ENCODE results near the gene SOHLH1. TPM values are rescaled to one million over a fixed set of nuclear protein-coding genes. Genes with fewer than 3 reads are reported as not detected.

Gene SOHLH1
- total and polyA plus RNA-seq, 2 donors: 0.05 TPM; not detected in 1

DNA sequence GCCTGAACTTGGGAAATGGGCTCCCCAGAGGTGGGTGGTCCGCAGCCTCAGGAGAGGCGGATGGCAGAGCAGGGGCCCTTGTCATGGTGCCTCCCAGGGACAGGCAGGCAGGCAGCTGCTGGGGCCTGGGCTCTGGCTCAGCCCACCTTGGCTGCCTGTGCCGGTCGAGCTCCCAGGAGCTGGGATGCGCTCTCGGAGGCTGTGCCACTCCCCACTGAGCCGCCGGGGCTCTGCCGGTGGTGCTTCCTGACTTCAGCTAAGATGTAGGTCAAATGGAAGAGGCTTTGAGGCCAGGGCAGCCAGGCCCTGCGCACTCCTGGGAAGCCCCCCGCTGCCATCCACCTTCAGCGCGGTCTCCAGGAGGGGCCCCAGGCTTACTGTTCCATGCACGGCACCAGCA is 43.7 kb upstream of the SOHLH1 start:
- Histone ChIP-seq H3K4me1 (ENCODE audit: control insufficient read depth in 2 of 2, insufficient read depth in 2 of 2, low read length in 2 of 2) (no peaks in the 10 kb centered on the region), H3K4me3 (ENCODE audit: low read length in 2 of 2) (no peak overlapping the region), H3K27me3 (ENCODE audit: control insufficient read depth in 2 of 2, insufficient read depth in 1 of 2, low read length in 1 of 2) (peaks cover 0 to 2% of the 10 kb centered on the region in 2 donors), H3K27ac (ENCODE audit: low read depth in 1 of 2, low read length in 1 of 2) (no peak overlapping the region), H3K36me3 (ENCODE audit: control insufficient read depth in 2 of 2, insufficient read depth in 2 of 2, low read length in 1 of 2) (no peaks in the 10 kb centered on the region), H3K9me3 (ENCODE audit: control insufficient read depth in 2 of 2, insufficient read depth in 1 of 2, low read length in 1 of 2) (no peaks in the 10 kb centered on the region)
- 84% methylated on average over 14 of the region's 14 CpGs for WGBS
- DNase-seq (ENCODE audit: low read depth in 6 of 9, low spot score in 9 of 9): no peak

- WGBS: 82% methylated on average over 24 of the region's 24 CpGs
- no peak overlapping the region for H3K27ac ChIP-seq (ENCODE audit: low read depth in 1 of 2, low read length in 1 of 2)
- H3K27me3 ChIP-seq (ENCODE audit: control insufficient read depth in 2 of 2, insufficient read depth in 1 of 2, low read length in 1 of 2): peaks cover 13 to 17% of the 10 kb centered on the region in 2 donors
- no peak overlapping the region for H3K4me3 ChIP-seq (ENCODE audit: low read length in 2 of 2)
- no peaks in the 10 kb centered on the region for H3K36me3 ChIP-seq (ENCODE audit: control insufficient read depth in 2 of 2, insufficient read depth in 2 of 2, low read length in 1 of 2)
- no peaks in the 10 kb centered on the region for H3K9me3 ChIP-seq (ENCODE audit: control insufficient read depth in 2 of 2, insufficient read depth in 1 of 2, low read length in 1 of 2)
- no peaks in the 10 kb centered on the region for H3K4me1 ChIP-seq (ENCODE audit: control insufficient read depth in 2 of 2, insufficient read depth in 2 of 2, low read length in 2 of 2)
- DNase-seq (ENCODE audit: low read depth in 6 of 9, low spot score in 9 of 9): no peak
These were observed 42.3 kb upstream of the SOHLH1 start for GRCh38 chr9:135741276-135742219.

DNA sequence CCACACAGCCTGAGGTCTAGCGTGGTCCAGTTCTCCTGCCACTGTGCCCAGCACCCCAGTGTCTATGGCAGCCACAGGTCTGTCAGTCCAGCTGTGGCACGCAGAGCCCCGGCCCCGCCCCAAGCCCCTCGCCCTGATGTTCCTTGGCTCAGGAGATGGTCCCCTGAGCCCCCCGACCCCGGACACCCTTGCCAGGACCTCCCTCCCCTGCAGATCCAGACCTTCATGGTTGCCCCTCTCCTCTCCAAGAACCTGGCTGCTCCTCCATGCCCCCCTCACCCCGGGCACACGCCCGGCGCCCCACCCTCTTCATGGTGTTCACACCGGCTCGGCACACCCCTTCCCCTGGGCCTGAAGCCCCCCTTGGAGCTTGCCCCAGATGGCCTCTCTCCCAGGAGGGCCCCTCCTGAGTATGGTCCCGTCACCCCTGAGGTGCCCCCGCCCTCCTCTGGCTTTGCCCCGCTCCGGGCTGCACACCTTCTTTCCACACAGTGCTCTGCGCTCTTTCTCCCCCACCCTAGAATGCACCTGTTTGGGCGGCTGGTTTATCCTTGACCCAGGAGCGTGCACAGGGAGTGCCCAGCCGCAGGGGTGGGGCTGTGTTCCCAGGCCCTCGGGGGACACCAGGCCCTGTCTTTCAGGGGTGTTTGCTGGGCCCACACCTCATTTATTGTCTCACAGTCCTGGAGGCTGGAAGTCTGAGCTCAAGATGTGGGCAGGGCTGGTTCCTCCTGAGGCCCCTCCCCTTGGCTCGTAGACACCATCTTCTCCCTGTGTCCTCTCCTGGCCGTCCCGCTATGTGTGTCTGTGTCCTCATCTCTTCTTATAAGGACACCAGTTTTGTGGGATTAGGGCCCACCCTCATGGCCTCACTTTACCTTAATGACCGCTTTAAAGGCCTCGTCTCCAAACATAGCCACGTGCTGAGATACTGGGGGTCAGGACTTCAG is 40.3 kb upstream of the SOHLH1 start:
- WGBS: 85% methylated on average over 28 of the region's 28 CpGs
- H3K4me1 ChIP-seq (ENCODE audit: control insufficient read depth in 2 of 2, insufficient read depth in 2 of 2, low read length in 2 of 2): no peaks in the 10 kb centered on the region
- DNase-seq (ENCODE audit: low read depth in 6 of 9, low spot score in 9 of 9): no peak
- H3K27ac ChIP-seq (ENCODE audit: low read depth in 1 of 2, low read length in 1 of 2): no peak overlapping the region
- no peak overlapping the region for H3K4me3 ChIP-seq (ENCODE audit: low read length in 2 of 2)
- H3K9me3 ChIP-seq (ENCODE audit: control insufficient read depth in 2 of 2, insufficient read depth in 1 of 2, low read length in 1 of 2): peaks cover 0 to 3% of the 10 kb centered on the region in 2 donors
- no peaks in the 10 kb centered on the region for H3K36me3 ChIP-seq (ENCODE audit: control insufficient read depth in 2 of 2, insufficient read depth in 2 of 2, low read length in 1 of 2)
- H3K27me3 ChIP-seq (ENCODE audit: control insufficient read depth in 2 of 2, insufficient read depth in 1 of 2, low read length in 1 of 2): peaks cover 22 to 34% of the 10 kb centered on the region in 2 donors

DNA sequence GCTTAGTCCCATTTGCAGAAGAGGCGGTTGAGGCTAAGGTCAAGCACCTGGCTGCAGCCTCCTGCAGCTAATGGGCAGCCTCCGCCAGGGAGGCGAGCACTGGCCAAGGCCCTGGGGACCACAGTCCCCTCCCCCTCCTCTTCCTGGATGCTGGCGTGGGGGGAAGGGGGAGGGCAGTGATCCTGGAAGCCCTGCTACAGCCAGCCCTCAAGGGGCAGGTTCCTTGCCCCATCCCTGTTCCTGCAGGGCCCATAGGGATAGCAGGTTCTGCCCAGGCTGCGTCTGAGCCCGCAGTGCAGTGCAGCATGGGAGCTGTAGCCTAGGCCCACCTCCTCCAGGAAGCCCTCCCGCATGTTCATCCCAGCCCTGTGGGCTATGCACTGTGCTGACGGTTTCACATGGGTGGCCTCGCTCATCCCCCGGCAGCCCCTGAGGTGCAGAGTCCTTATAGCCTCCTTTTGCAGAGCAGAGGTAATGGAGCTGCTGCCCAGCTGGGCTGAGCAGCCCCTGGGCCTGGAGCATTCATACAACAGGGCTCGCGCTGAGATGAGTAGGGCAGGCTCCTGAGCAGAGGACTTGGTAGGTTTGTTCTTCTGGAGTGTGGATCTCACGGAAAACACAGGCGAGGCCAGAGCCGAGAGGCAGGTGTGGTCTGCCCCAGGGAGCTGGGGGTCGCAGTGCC is 38.7 kb upstream of the SOHLH1 start:
- Histone ChIP-seq H3K27me3 (ENCODE audit: control insufficient read depth in 2 of 2, insufficient read depth in 1 of 2, low read length in 1 of 2) (peaks cover 22 to 36% of the 10 kb centered on the region in 2 donors), H3K36me3 (ENCODE audit: control insufficient read depth in 2 of 2, insufficient read depth in 2 of 2, low read length in 1 of 2) (no peaks in the 10 kb centered on the region), H3K27ac (ENCODE audit: low read depth in 1 of 2, low read length in 1 of 2) (no peak overlapping the region), H3K4me1 (ENCODE audit: control insufficient read depth in 2 of 2, insufficient read depth in 2 of 2, low read length in 2 of 2) (no peaks in the 10 kb centered on the region), H3K4me3 (ENCODE audit: low read length in 2 of 2) (no peak overlapping the region), H3K9me3 (ENCODE audit: control insufficient read depth in 2 of 2, insufficient read depth in 1 of 2, low read length in 1 of 2) (peaks cover 0 to 7% of the 10 kb centered on the region in 2 donors)
- DNase-seq (ENCODE audit: low read depth in 6 of 9, low spot score in 9 of 9): no peak
- WGBS: 77% methylated on average over 16 of the region's 16 CpGs

DNA sequence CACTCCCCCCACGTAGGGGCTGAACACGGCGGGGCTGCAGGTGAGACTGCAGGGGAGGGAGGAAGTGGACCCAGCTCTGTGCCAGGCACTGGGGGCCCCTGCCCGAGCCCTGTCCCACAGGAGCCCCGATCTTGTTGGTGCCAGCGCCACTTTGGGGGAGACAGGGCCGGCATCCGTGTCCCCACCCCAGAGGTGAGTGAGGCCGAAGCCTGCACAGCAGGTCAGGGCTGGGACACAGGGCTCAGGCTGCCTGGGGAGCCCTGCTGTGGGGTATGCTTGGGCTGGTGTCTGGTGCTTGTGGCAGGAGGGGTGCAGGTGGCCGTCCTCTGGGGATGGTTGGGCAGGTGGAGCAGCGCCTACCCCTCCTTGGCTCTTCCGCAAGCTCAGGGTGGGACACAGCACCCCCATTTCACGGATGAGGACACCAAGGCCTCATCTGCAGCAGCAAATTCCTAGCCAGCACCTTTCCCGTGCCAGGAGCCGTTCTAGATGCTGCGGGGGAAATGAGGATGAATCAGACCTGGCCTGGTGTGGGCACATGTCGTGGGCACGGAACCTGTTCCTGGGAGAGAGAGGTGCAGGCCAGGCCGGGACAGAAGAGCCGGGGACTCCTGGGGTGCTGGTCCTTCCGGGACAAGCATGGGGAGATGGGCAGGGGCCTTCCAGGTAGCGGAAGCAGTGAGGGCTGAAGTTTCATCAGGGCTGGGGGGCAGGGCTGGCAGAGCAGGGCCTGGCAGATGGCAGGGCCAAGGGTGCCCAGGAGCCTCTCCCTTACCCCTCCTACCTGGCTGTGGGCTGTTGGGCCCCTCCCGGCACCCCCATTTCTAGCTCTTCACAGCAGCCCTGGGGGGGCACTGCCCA is 37.9 kb upstream of the SOHLH1 start:
- no peak for DNase-seq (ENCODE audit: low read depth in 6 of 9, low spot score in 9 of 9)
- Histone ChIP-seq H3K9me3 (ENCODE audit: control insufficient read depth in 2 of 2, insufficient read depth in 1 of 2, low read length in 1 of 2) (peaks cover 3 to 15% of the 10 kb centered on the region in 2 donors), H3K4me1 (ENCODE audit: control insufficient read depth in 2 of 2, insufficient read depth in 2 of 2, low read length in 2 of 2) (no peaks in the 10 kb centered on the region), H3K27me3 (ENCODE audit: control insufficient read depth in 2 of 2, insufficient read depth in 1 of 2, low read length in 1 of 2) (peaks cover 22 to 36% of the 10 kb centered on the region in 2 donors), H3K4me3 (ENCODE audit: low read length in 2 of 2) (no peak overlapping the region), H3K36me3 (ENCODE audit: control insufficient read depth in 2 of 2, insufficient read depth in 2 of 2, low read length in 1 of 2) (no peaks in the 10 kb centered on the region), H3K27ac (ENCODE audit: low read depth in 1 of 2, low read length in 1 of 2) (no peak overlapping the region)
- WGBS: 70% methylated on average over 23 of the region's 23 CpGs

GRCh38 chr9:135736272-135736978 is 37.1 kb upstream of the SOHLH1 start:
- no peak for DNase-seq (ENCODE audit: low read depth in 6 of 9, low spot score in 9 of 9)
- H3K9me3 ChIP-seq (ENCODE audit: control insufficient read depth in 2 of 2, insufficient read depth in 1 of 2, low read length in 1 of 2): peaks cover 6 to 19% of the 10 kb centered on the region in 2 donors
- H3K27me3 ChIP-seq (ENCODE audit: control insufficient read depth in 2 of 2, insufficient read depth in 1 of 2, low read length in 1 of 2): peaks cover 22 to 36% of the 10 kb centered on the region in 2 donors
- no peaks in the 10 kb centered on the region for H3K36me3 ChIP-seq (ENCODE audit: control insufficient read depth in 2 of 2, insufficient read depth in 2 of 2, low read length in 1 of 2)
- no peak overlapping the region for H3K4me3 ChIP-seq (ENCODE audit: low read length in 2 of 2)
- no peak overlapping the region for H3K27ac ChIP-seq (ENCODE audit: low read depth in 1 of 2, low read length in 1 of 2)
- no peaks in the 10 kb centered on the region for H3K4me1 ChIP-seq (ENCODE audit: control insufficient read depth in 2 of 2, insufficient read depth in 2 of 2, low read length in 2 of 2)
- 8% methylated on average over 78 of the region's 78 CpGs for WGBS

DNA sequence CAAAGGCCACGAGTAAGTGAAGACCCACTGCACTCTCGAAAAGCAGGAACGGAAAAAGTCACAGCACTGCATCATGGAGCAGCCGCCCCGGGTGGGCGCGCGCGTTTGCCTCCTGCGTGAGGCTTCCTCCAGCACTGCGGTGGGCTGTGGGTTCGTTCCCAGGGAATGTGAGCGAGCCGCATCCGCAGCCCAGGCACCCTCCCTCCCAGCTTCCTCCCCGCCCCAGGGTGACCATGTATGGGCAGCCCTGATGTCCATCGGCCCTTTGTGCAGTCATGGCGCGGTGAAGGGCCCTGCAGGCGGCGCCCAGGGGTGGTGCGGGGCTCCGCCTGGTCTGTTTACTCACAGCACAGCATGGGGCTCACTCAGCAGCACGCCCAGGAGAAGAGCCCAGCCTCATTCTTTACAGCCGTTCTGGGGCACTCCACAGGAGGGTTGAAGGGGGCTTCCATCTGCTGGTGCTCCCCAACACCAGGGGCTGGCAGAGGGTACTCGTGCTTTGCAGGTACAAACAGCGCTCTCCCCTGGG is 35.4 kb upstream of the SOHLH1 start:
- 81% methylated on average over 27 of the region's 27 CpGs for WGBS
- Histone ChIP-seq H3K4me3 (ENCODE audit: low read length in 2 of 2) (no peak overlapping the region), H3K36me3 (ENCODE audit: control insufficient read depth in 2 of 2, insufficient read depth in 2 of 2, low read length in 1 of 2) (no peaks in the 10 kb centered on the region), H3K27me3 (ENCODE audit: control insufficient read depth in 2 of 2, insufficient read depth in 1 of 2, low read length in 1 of 2) (peaks cover 22 to 36% of the 10 kb centered on the region in 2 donors), H3K27ac (ENCODE audit: low read depth in 1 of 2, low read length in 1 of 2) (no peak overlapping the region), H3K4me1 (ENCODE audit: control insufficient read depth in 2 of 2, insufficient read depth in 2 of 2, low read length in 2 of 2) (no peaks in the 10 kb centered on the region), H3K9me3 (ENCODE audit: control insufficient read depth in 2 of 2, insufficient read depth in 1 of 2, low read length in 1 of 2) (peaks cover 8 to 24% of the 10 kb centered on the region in 2 donors)
- DNase-seq (ENCODE audit: low read depth in 6 of 9, low spot score in 9 of 9): no peak
